IPS DF 4.7 (cell line): ENCODE measurements around the gene AUTS2.

Experiments used
- DNase-seq: peaks from one replicate; pipeline ENCODE4 v3.0.0-alpha.2; 2013; ENCODE audit warnings: low spot score; ENCODE audit errors: extremely low read depth

Gene AUTS2

DNA sequence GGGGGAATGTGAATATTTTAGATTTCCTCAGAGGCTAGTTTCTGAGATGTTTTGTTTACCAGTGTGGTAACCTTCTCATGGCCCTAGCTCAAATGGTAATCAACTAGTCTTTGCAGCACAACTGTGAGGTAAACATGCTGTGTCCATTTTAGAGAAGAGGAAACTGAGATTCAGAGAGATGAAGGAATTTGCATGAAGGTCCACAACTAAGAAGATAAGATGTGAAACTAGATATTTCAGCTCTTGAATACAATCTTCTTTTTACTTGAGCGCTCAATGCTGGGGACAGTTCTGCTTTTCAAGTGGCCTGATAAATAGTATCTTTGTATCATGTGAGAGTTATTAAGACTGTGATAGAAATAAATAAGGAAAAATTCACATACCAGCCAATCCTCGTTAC lies 245.4 kb downstream of the AUTS2 start:
- DNase-seq: no peak

DNA sequence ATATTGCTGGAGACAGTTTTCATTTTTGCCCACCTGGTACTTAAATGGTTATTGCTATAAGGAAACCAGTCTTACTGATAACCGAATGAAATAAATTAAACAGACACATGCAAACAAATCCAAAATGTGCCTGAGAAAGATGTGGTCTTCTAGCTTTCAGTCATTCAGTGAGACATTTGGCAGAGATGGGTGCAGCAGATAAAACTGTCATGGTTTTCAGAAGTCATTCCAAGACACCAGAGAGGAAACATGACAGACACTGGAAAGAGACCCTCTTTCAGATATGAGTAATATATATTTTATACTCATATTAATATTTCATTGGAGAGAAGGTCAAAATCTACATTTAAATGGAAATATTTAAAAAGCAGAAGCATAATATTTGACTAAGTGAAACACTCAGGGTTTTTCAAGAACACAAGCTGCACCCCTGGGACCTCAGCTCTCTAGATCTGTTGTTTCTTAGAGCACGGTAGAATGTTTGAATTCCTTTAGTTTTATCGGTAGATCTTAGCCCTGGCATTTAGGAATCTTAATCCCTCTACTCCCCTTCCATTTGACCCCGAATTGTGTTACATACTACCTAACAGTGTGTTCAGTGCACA lies 246.1 kb downstream of the AUTS2 start:
- no peak for DNase-seq

DNA sequence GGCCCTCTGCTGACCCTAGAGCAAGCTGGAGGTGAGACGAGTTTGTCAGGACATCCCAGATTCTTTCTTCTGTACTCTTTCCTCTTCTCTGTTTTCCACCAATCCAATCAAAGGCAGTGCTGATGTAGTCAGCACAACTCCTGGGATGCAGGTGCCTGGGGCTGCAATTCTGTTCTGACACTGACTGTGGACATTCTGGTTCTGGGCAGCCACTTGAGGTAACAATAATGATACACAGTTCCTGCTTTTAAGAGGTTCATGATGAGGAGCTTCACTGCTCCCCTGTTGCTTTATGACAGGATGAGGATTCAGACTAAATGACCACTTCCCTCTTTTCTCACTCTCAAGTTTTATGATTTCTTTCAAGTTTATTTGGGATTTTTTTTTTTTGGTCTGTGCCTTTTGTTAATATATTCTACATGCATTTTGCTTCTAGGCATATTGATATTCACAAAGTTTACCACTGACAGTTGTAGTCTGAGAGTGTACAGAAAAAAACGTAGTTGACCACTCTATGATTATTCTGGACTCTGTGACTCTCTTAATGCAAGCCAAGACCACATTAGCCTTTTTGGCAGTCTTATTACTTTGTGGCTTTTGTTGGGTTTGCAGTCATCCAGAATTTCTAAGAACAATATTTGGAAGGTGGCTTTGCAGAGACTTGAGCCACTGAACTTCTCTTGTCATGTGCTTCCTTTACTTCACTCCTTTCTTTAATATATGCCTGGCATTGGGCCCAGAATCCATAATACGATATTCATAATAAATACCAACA lies 247.6 kb downstream of the AUTS2 start:
- no peak for DNase-seq

GRCh38 chr7:69847921-69848612 lies 249.8 kb downstream of the AUTS2 start:
- DNase-seq: no peak

DNA sequence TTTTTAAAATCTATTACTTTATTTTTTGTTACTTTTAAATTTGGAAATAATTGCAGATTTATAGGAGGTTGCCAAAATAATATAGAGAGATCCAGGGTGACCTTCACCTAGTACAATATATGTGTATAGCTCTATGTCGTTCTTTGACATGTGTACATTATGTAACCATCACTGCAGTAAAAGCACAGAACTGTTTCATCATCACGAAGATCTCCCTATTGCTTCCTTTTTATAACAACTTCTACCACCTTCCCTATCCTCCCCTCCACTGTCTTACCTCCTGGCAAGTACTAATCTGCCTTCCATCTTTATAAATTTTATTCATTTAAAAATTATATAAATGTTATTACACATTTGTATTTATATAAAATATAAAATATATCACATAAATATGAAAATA lies 251.0 kb downstream of the AUTS2 start:
- no peak for DNase-seq

GRCh38 chr7:69857014-69857413 lies 258.7 kb downstream of the AUTS2 start:
- no peak for DNase-seq

DNA sequence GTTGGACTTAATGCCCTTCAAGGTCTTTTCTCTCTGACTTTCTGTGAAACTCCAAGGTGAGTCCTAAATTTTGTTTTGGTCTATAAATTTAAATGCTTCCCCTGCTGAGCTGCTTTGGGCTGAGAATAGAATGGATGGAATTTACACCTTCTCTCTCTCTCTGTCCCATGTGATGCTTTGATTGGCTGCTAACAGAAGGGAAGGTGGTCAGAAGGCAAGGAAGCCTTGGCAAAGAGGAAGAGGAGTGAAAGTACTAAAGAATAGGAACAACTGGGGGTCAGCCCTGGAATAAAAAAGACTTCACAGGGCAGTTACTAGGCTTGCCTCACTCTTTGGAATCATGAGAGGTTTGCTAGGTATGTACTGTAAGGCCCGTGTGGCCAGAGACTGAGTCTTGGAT lies 260.2 kb downstream of the AUTS2 start:
- DNase-seq: no peak

DNA sequence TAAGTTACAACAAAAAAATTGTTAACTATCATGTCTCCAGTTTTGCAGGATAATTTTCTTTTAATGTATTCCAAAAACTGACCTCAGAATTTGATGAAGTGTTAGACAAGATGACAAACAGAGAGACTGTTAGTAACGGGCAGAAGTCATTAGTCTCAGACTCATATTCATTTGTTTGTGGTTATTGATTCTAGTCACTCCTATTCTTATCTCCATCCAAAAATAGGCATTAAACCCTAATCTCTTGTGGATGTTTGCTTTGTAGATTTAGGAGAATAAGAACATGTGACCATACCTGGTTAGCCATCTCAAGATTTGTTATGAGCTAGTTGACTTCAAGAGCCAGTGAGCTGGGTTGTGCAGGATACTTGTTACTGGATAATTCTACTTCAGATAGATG lies 261.1 kb downstream of the AUTS2 start:
- no peak for DNase-seq

- DNase-seq: no peak
Measured at GRCh38 chr7:69860486-69860885, 262.2 kb downstream of the AUTS2 start.

- no peak for DNase-seq
Measured at GRCh38 chr7:69860941-69861622, 262.8 kb downstream of the AUTS2 start.

- no peak for DNase-seq
Measured at GRCh38 chr7:69862413-69863064, 264.3 kb downstream of the AUTS2 start.

DNA sequence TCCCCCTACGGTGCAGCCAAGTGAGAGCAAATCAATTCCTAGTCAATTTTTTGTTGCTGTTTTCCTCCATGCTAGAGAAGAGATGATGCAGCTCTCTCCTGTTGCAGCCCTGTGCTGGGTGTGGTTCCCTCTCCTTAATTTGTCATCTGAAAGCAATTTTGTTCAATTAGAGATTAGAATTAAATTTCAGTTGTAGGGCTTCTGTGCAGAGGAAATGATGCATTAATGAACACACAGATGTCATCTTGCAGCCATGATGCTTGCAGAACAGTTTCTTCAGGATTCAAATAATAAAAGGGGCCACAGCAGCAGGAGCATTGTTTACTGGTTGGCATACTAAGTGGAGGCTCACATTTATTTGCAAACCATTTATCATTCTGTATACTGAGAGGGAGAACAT lies 266.0 kb downstream of the AUTS2 start:
- DNase-seq: no peak

- DNase-seq: no peak
Measured at GRCh38 chr7:69864822-69865221, 266.5 kb downstream of the AUTS2 start.

- no peak for DNase-seq
Measured at GRCh38 chr7:69868921-69869320, 270.6 kb downstream of the AUTS2 start.

- DNase-seq: no peak
Measured at GRCh38 chr7:69871213-69871885, 273.1 kb downstream of the AUTS2 start.

- no peak for DNase-seq
Measured at GRCh38 chr7:69871886-69872569, 273.8 kb downstream of the AUTS2 start.

GRCh38 chr7:69873512-69873911 lies 275.2 kb downstream of the AUTS2 start:
- no peak for DNase-seq

GRCh38 chr7:69878015-69878414 lies 279.7 kb downstream of the AUTS2 start:
- DNase-seq: no peak

DNA sequence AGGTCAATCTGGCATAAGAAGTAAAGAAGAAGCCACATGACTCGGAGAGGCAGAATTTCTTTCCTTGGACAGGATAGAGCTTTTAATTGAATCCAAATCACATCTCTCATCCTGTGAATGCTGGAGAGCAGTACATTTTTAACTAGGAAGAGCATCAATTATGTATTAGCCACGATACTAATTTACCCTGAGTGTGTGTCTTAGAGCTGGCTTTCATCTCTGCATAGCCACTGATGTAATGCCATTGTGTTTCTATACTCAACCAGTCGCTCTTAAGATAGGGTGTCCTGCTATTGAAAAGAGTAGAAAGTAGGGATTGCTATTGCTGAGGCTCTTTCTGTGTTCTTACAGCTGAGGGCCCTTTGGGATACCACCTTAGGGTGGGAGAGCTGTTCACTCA lies 280.3 kb downstream of the AUTS2 start:
- no peak for DNase-seq

DNA sequence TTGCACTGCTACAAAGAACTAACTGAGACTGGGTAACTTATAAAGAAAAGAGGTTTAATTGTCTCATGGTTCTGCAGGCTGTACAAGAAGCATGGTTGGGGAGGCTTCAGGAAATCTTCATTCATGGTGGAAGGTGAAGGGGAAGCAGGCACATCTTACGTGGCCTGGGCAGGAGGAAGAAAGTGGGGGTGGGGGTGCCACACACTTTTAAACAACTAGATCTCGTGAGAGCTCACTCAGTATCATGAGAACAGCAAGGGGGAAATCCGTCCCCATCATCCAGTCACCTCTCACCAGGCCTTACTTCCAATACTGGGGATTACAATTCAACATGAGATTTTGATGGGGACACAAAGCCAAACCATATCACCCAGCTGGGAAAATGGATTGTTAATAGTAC lies 281.7 kb downstream of the AUTS2 start:
- no peak for DNase-seq
